ENCODE results near the gene USP2. TPM values are rescaled to one million over a fixed set of nuclear protein-coding genes. Genes with fewer than 3 reads are reported as not detected.
A peak's percentile ranks its signal among the peaks of the same experiment; 100 is the strongest.

The USP2 gene
- total and polyA plus RNA-seq, 4 experiments from 2014 or later, result 0.17 to 0.22 (median 0.21) TPM; not detected in 1

DNA sequence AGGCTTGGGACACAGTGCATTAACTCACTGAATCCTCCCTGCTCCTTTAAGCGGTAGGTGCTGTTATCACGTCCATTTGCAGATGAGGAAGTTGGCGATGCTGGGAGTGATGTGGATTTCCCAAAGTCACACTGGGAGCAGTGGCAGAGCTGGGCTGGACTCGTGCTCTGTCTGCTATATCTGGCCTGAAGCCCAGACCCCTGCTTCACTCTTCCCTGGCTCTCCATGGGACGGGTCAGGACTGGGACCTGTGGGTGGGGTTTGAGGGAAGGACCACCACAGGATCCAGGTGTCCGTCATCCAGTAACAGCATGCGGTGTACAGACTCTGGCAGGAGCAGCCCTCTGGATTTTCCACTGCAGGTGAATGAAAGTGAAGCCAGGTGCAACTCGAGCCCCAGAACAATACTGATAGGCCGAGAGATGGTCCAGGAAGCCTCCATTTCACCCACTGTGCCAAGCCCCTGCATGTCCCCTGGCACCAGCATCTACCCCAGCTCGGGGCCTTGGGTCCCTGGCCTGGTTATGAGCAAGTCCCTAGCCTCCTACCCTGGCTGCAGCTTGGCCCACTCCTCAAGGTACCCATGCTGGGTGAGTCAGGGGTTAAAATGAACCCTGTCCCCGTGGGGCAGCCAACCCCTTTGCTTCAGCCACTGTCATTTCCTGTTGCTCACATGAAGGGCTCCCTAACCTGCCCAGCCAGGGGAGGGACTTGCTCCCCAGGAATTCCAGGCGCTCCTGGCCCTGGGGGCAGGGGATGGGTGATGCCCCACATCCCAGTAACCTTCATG, 4.2 kb downstream of the USP2 start:
- Histone ChIP-seq H3K36me3 (ENCODE audit: insufficient read depth, low read length) (no peaks in the 10 kb centered on the region), H3K27me3 (ENCODE audit: insufficient read depth, low read length) (no peaks in the 10 kb centered on the region), H3K27ac (ENCODE audit: low read depth, low read length) (no peak overlapping the region), H3K9me3 (ENCODE audit: control insufficient read depth in 1 of 2, low read length in 2 of 2) (no peaks in the 10 kb centered on the region), H3K4me1 (ENCODE audit: insufficient read depth, low read length) (peaks cover 26% of the 10 kb centered on the region), H3K4me3 (ENCODE audit: low read length in 2 of 2) (no peak overlapping the region)
- intact Hi-C loops (cut with micrococcal nuclease), result no loop called here
- DNase-seq, result no peak
- Mint-ChIP-seq H3K36me3 (no peaks in the 10 kb centered on the region), H3K27me3 (peaks cover 0 to 3% of the 10 kb centered on the region in 2 donors), H3K4me1 (peaks cover 10 to 15% (median 11%) of the 10 kb centered on the region in 4 donors), H3K9me3 (no peaks in the 10 kb centered on the region), H3K27ac (peak overlapping the region in 2 of 7 donors; percentile 24 to 35), H3K4me3 (no peak overlapping the region)
- ChIA-PET POLR2A (ENCODE audit: partially characterized antibody) (interaction anchor here (1.4 kb wide), 1 partner anchor 39 kb away, joined by 3 read pairs; no protein-coding TSS in a partner anchor), CTCF (ENCODE audit: partially characterized antibody) (interaction anchor here (1.1 to 13.9 kb wide), 2 partner anchors 20 to 21 kb away, joined by 3 to 179 read pairs; no protein-coding TSS in a partner anchor)

DNA sequence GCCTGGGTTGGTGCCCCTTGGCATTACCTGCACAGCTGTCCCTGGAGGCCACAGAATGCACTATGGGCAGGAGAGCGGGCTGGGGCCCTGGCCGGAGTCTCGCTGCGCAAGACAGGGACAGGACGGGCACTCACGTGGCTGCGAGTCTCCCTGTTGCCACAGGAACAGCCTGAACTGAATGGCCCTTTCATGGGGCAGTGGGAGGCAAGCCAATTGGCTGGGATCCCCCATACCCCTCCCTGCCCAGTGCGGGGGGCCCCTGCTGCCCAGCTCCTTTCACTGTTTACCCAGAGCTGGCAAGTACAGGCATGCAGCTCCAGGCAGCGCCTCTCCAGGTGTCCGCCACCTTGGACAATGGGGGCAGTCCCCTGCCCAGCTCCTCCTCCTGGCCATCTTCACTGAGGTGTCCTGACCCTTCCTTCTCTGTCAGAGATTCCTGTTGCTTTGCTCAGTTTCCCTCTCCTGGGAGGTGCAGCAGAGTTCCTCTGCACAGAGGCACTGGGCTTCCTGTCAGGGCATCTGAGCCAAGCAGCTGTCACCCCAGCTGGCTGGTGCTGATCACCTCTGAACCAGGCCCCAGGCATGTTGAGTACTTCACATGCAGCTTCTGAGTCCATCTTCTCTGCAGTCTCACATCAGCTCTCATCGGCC, 5.2 kb downstream of the USP2 start:
- peaks cover 7 to 15% (median 10%) of the 10 kb centered on the region in 4 donors for H3K4me1 Mint-ChIP-seq

GRCh38 chr11:119375337-119376196, 5.9 kb downstream of the USP2 start:
- no peaks in the 10 kb centered on the region for H3K36me3 ChIP-seq (ENCODE audit: insufficient read depth, low read length)
- Mint-ChIP-seq H3K9me3 (no peaks in the 10 kb centered on the region), H3K4me1 (peaks cover 3 to 13% (median 8%) of the 10 kb centered on the region in 4 donors), H3K36me3 (no peaks in the 10 kb centered on the region), H3K27me3 (no peaks in the 10 kb centered on the region), H3K27ac (peak overlapping the region in 1 of 7 donors; percentile 53), H3K4me3 (no peak overlapping the region)
- POLR2A ChIA-PET (ENCODE audit: partially characterized antibody), result no interaction called here
- no peak overlapping the region for H3K27ac ChIP-seq (ENCODE audit: low read depth, low read length)
- CTCF ChIA-PET (ENCODE audit: partially characterized antibody), result interaction anchor here (0.9 to 13.9 kb wide), 7 partner anchors 11 to 53 kb away, joined by 3 to 179 read pairs (median 9); no protein-coding TSS in a partner anchor
- no peak for DNase-seq
- no peaks in the 10 kb centered on the region for H3K9me3 ChIP-seq (ENCODE audit: control insufficient read depth in 1 of 2, low read length in 2 of 2)
- peaks cover 19% of the 10 kb centered on the region for H3K4me1 ChIP-seq (ENCODE audit: insufficient read depth, low read length)
- intact Hi-C loops (cut with micrococcal nuclease), result no loop called here
- H3K4me3 ChIP-seq (ENCODE audit: low read length in 2 of 2), result no peak overlapping the region
- no peaks in the 10 kb centered on the region for H3K27me3 ChIP-seq (ENCODE audit: insufficient read depth, low read length)

More for the DNA sequence above, 5.2 kb downstream of the USP2 start:
- Histone ChIP-seq H3K27ac (ENCODE audit: low read depth, low read length) (no peak overlapping the region), H3K36me3 (ENCODE audit: insufficient read depth, low read length) (no peaks in the 10 kb centered on the region), H3K4me1 (ENCODE audit: insufficient read depth, low read length) (peaks cover 19% of the 10 kb centered on the region), H3K27me3 (ENCODE audit: insufficient read depth, low read length) (no peaks in the 10 kb centered on the region), H3K9me3 (ENCODE audit: control insufficient read depth in 1 of 2, low read length in 2 of 2) (no peaks in the 10 kb centered on the region), H3K4me3 (ENCODE audit: low read length in 2 of 2) (no peak overlapping the region)
- Mint-ChIP-seq H3K9me3 (no peaks in the 10 kb centered on the region), H3K27me3 (no peaks in the 10 kb centered on the region), H3K4me3 (no peak overlapping the region), H3K36me3 (no peaks in the 10 kb centered on the region), H3K27ac (peak overlapping the region in 1 of 7 donors; percentile 8)
- POLR2A ChIA-PET (ENCODE audit: partially characterized antibody), result interaction anchor here (1.4 kb wide), 1 partner anchor 38 kb away, joined by 3 read pairs; no protein-coding TSS in a partner anchor
- no peak for DNase-seq
- intact Hi-C loops (cut with micrococcal nuclease), result no loop called here
- CTCF ChIA-PET (ENCODE audit: partially characterized antibody), result interaction anchor here (1.1 to 13.9 kb wide), 4 partner anchors 19 to 54 kb away, joined by 3 to 179 read pairs (median 9); no protein-coding TSS in a partner anchor

DNA sequence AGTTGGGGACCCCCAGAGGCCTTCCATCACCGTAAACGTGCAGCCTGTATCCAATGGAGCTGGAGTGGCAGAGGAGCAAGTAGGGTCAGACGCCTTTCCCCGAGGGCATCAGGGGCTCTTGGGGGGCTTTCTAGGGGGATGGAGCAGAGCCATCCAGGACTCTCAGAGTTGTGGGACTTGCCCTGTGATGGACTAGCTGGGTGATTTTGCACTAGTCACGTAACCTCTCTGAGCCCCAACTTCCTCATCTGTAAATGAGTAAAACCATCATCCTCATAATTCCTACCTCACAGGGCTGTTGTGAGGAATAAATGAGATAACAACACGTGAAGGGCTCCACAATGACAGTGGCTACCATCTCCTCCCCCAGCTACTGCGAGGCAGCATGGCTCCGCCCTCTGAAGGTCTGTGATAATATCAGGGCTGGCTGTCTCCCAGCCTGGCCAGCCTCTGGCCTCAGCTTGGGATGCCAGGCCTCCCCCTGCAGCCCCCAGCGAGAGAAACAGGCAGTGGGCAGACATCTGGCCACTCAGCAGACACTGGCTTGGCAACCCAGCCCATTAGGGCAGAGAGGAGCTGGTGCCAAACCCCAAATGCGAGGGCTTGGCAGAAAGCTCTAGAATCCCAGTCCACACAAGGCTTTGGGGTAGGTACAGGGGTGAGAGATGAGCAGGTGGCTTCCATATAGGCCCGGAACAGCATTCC, 6.7 kb downstream of the USP2 start:
- no peaks in the 10 kb centered on the region for H3K9me3 Mint-ChIP-seq
- no peak overlapping the region for H3K4me3 Mint-ChIP-seq
- Histone ChIP-seq H3K4me3 (ENCODE audit: low read length in 2 of 2) (no peak overlapping the region), H3K4me1 (ENCODE audit: insufficient read depth, low read length) (peaks cover 24% of the 10 kb centered on the region), H3K36me3 (ENCODE audit: insufficient read depth, low read length) (no peaks in the 10 kb centered on the region), H3K9me3 (ENCODE audit: control insufficient read depth in 1 of 2, low read length in 2 of 2) (no peaks in the 10 kb centered on the region), H3K27me3 (ENCODE audit: insufficient read depth, low read length) (no peaks in the 10 kb centered on the region), H3K27ac (ENCODE audit: low read depth, low read length) (no peak overlapping the region)
- intact Hi-C loops (cut with micrococcal nuclease), result loop anchor here (1.0 kb wide), 1 partner anchor 18 kb away; no protein-coding TSS in a partner anchor
- DNase-seq, result no peak
- H3K27me3 Mint-ChIP-seq, result peaks cover 0 to 7% of the 10 kb centered on the region in 2 donors
- no peak overlapping the region for H3K27ac Mint-ChIP-seq
- peaks cover 7 to 20% (median 13%) of the 10 kb centered on the region in 4 donors for H3K4me1 Mint-ChIP-seq
- CTCF ChIA-PET (ENCODE audit: partially characterized antibody), result interaction anchor here (0.6 to 13.9 kb wide), 9 partner anchors 10 to 178 kb away, joined by 3 to 179 read pairs (median 9); no protein-coding TSS in a partner anchor
- POLR2A ChIA-PET (ENCODE audit: partially characterized antibody), result no interaction called here
- no peaks in the 10 kb centered on the region for H3K36me3 Mint-ChIP-seq

GRCh38 chr11:119373921-119374631, 7.4 kb downstream of the USP2 start:
- POLR2A ChIA-PET (ENCODE audit: partially characterized antibody), result no interaction called here
- Mint-ChIP-seq H3K9me3 (no peaks in the 10 kb centered on the region), H3K36me3 (no peaks in the 10 kb centered on the region), H3K4me1 (peaks cover 7 to 20% (median 13%) of the 10 kb centered on the region in 4 donors), H3K27ac (peak overlapping the region in 3 of 7 donors; percentile 29 to 43 (median 29)), H3K4me3 (peak overlapping the region in 1 of 8 donors; percentile 23), H3K27me3 (peaks cover 0 to 12% of the 10 kb centered on the region in 2 donors)
- H3K4me1 ChIP-seq (ENCODE audit: insufficient read depth, low read length), result peaks cover 24% of the 10 kb centered on the region
- no peaks in the 10 kb centered on the region for H3K27me3 ChIP-seq (ENCODE audit: insufficient read depth, low read length)
- H3K27ac ChIP-seq (ENCODE audit: low read depth, low read length), result no peak overlapping the region
- no peaks in the 10 kb centered on the region for H3K9me3 ChIP-seq (ENCODE audit: control insufficient read depth in 1 of 2, low read length in 2 of 2)
- no peak overlapping the region for H3K4me3 ChIP-seq (ENCODE audit: low read length in 2 of 2)
- intact Hi-C loops (cut with micrococcal nuclease), result loop anchor here (1.0 kb wide), 1 partner anchor 18 kb away; no protein-coding TSS in a partner anchor
- H3K36me3 ChIP-seq (ENCODE audit: insufficient read depth, low read length), result no peaks in the 10 kb centered on the region
- CTCF ChIA-PET (ENCODE audit: partially characterized antibody), result interaction anchor here (1.1 to 13.9 kb wide), 8 partner anchors 13 to 177 kb away, joined by 3 to 179 read pairs (median 7); no protein-coding TSS in a partner anchor
- DNase-seq, result peak in 3 of 5 donors; percentile 28 to 41 (median 33)

Data from CD4-positive, alpha-beta memory T cell (primary cell).